ENCODE data around the gene DIP2C.
"Not testable (repeated sequence)": the region's sequence is repeated elsewhere in the genome, so short reads cannot be mapped to it uniquely, and the experiment has no call there.

The DIP2C gene

DNA sequence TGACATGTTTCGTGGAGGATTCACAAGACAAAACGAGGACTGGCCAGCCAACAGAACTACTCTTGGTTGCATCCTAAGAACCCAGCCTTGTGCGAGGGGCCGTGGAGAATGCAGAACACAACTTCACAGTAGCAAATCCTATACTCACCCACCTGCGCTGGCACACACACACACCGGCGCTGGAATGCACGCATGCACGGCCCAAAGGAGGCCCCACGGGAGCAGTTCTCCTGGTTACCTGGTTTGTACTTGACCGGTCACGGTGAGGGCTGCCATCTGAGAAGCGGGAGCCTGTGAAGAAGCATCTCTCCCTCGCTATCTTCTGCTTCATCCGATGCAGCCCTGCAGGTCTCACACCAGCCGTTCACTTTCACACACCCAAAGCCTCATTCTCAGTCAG lies 416.4 kb downstream of the DIP2C start:
- peaks cover 30% of the 10 kb centered on the region for H3K36me3 ChIP-seq (ENCODE audit: insufficient read depth, low read length)
- H3K9me3 ChIP-seq (ENCODE audit: low read length): no peaks in the 10 kb centered on the region
- no peak overlapping the region for H2AFZ ChIP-seq (ENCODE audit: low read depth, low read length)
- H3K27me3 ChIP-seq (ENCODE audit: insufficient read depth, low read length): no peaks in the 10 kb centered on the region
- H3K4me1 ChIP-seq (ENCODE audit: insufficient read depth, low read length): peaks cover 10% of the 10 kb centered on the region
- no peak overlapping the region for H3K4me3 ChIP-seq (ENCODE audit: low read length)

DNA sequence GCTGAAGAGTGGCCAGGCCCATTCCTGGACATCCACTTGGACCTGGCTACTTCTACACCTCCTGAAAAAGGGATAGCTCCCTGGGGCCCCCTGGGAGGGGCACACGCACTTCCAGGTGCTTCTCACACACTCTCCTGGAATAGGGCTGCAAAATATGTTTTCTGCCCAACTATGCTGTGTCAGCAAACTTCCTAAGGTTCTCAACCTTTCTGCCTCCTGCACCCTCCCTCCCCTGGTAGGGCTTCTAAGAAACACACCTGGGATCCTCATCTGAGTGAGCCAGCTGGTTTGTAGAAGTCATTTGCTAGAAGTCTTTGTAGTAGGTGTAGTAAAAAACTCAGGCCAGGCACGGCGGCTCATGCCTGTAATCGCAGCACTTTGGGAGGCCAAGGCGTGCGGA lies 417.7 kb downstream of the DIP2C start:
- peaks cover 18% of the 10 kb centered on the region for H3K36me3 ChIP-seq (ENCODE audit: insufficient read depth, low read length)
- H3K4me3 ChIP-seq (ENCODE audit: low read length): no peak overlapping the region
- H2AFZ ChIP-seq (ENCODE audit: low read depth, low read length): no peak overlapping the region
- H3K4me1 ChIP-seq (ENCODE audit: insufficient read depth, low read length): peaks cover 10% of the 10 kb centered on the region
- H3K27me3 ChIP-seq (ENCODE audit: insufficient read depth, low read length): no peaks in the 10 kb centered on the region
- H3K9me3 ChIP-seq (ENCODE audit: low read length): no peaks in the 10 kb centered on the region

DNA sequence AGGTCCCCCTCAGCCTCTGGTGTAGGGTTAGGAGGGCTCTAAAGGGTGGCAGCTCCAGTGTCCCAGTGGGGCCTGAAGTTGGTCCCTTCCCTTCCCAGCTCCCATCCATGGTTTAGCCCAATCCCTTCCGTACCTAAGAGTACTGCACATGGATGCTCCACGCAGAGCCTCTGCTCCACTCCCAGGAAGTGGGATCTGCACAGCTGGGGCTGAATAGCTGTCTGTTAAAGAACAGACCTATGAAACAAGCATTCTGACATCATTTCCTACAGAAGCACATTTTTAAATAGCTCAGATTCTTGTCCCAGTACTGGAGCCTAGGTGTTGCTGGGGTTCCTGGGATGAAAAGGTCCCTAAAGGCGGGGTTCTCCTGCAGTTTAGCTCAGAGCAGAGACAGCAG lies 418.3 kb downstream of the DIP2C start:
- no peak overlapping the region for H2AFZ ChIP-seq (ENCODE audit: low read depth, low read length)
- peaks cover 18% of the 10 kb centered on the region for H3K36me3 ChIP-seq (ENCODE audit: insufficient read depth, low read length)
- no peak overlapping the region for H3K4me3 ChIP-seq (ENCODE audit: low read length)
- peaks cover 10% of the 10 kb centered on the region for H3K4me1 ChIP-seq (ENCODE audit: insufficient read depth, low read length)
- H3K9me3 ChIP-seq (ENCODE audit: low read length): no peaks in the 10 kb centered on the region
- H3K27me3 ChIP-seq (ENCODE audit: insufficient read depth, low read length): no peaks in the 10 kb centered on the region

DNA sequence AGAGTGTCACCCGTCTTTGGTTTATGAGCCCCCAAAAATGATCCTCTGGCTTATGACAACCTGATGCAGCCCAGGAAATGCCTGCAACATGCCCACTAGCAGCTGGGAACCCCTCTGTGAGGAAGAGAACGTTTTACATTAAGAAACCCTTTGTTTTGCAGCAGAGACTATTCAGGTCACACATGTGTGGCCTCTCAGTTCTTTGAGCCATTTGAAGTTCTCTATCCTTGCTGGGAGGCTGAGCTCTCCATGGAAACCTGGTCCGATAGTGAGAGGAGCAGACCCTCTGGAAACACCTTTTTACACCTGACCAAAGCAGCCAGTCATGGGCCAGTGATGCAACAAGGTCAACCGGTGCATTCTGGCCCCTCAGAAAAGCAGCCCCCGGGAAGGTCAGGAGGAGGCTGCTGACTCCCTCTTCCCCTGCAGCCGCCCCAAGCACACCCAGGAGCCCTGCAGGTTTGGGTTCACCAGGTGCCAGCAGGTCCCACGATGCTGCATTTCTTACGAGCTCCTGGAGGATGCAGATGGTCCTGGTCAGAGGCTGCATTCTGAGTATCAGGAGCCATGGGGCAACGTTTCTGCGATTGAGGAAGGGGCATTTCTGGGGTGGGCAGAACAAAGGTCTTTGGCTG lies 419.9 kb downstream of the DIP2C start:
- H3K36me3 ChIP-seq (ENCODE audit: insufficient read depth, low read length): peaks cover 6% of the 10 kb centered on the region
- H3K9me3 ChIP-seq (ENCODE audit: low read length): no peaks in the 10 kb centered on the region
- H2AFZ ChIP-seq (ENCODE audit: low read depth, low read length): no peak overlapping the region
- H3K27me3 ChIP-seq (ENCODE audit: insufficient read depth, low read length): no peaks in the 10 kb centered on the region
- peaks cover 10% of the 10 kb centered on the region for H3K4me1 ChIP-seq (ENCODE audit: insufficient read depth, low read length)
- no peak overlapping the region for H3K4me3 ChIP-seq (ENCODE audit: low read length)

DNA sequence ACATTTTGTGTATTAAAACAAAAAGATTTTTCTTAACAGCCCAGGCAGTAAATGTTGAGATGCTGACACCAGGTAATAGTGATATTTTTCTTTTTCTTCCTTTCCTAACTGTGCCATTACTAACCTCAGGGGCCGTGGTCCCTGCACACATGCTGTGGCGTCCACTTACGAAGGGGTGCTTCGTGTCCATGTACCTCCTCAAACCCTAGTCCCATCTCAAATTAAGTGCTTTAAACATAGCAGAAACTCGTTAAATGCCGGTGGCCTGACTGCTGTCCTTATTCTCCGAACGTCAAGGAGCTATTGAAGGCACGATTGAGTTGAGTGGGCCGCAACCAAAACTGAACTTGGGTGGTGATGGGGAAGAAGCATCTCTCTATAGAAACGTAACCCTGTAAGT lies 421.8 kb downstream of the DIP2C start:
- no peaks in the 10 kb centered on the region for H3K27me3 ChIP-seq (ENCODE audit: insufficient read depth, low read length)
- H3K9me3 ChIP-seq (ENCODE audit: low read length): no peaks in the 10 kb centered on the region
- no peak overlapping the region for H2AFZ ChIP-seq (ENCODE audit: low read depth, low read length)
- H3K36me3 ChIP-seq (ENCODE audit: insufficient read depth, low read length): peaks cover under 1% of the 10 kb centered on the region
- H3K4me3 ChIP-seq (ENCODE audit: low read length): no peak overlapping the region
- H3K4me1 ChIP-seq (ENCODE audit: insufficient read depth, low read length): peaks cover 10% of the 10 kb centered on the region

DNA sequence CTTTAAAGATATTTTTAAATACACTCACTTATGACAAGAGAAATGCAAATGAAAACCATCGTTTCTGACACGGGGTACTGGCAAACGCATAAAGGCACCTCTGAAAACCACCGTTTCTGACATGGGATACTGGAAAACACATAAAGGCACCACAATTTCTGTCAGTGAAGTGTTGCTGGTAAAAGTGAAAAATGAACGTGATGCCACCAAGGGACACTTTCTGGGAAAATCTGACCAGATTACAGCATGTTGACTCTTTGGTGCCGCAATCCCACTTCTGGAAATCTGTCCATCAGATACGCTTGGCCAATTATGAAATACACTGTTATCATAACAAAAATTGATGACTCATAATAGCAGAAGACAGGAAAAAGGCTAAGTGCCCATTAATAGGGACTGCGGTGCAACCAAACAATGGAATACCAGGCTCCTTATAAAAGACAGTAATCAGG lies 422.5 kb downstream of the DIP2C start:
- H3K27me3 ChIP-seq (ENCODE audit: insufficient read depth, low read length): no peaks in the 10 kb centered on the region
- no peak overlapping the region for H2AFZ ChIP-seq (ENCODE audit: low read depth, low read length)
- H3K9me3 ChIP-seq (ENCODE audit: low read length): no peaks in the 10 kb centered on the region
- no peaks in the 10 kb centered on the region for H3K36me3 ChIP-seq (ENCODE audit: insufficient read depth, low read length)
- H3K4me3 ChIP-seq (ENCODE audit: low read length): no peak overlapping the region
- peaks cover 10% of the 10 kb centered on the region for H3K4me1 ChIP-seq (ENCODE audit: insufficient read depth, low read length)

DNA sequence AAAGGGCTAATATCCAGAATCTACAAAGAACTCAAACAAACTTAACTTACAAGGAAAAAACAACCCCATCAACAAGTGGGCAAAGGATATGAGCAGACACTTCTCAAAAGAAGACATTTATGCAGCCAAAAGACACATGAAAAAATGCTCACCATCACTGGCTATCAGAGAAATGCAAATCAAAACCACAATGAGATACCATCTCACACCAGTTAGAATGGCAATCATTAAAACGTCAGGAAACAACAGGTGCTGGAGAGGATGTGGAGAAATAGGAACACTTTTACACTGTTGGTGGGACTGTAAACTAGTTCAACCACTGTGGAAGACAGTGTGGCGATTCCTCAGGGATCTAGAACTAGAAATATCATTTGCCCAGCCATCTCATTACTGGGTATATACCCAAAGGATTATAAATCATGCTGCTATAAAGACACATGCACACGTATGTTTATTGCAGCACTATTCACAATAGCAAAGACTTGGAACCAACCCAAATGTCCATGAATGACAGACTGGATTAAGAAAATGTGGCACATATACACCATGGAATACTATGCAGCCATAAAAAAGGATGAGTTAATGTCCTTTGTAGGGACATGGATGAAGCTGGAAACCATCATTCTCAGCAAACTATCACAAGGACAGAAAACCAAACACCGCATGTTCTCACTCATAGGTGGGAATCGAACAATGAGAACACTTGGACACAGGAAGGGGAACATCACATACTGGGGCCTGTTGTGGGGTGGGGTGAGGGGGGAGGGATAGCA lies 423.5 kb downstream of the DIP2C start:
- H3K36me3 ChIP-seq (ENCODE audit: insufficient read depth, low read length); H3K4me3 ChIP-seq (ENCODE audit: low read length); H2AFZ ChIP-seq (ENCODE audit: low read depth, low read length); H3K27me3 ChIP-seq (ENCODE audit: insufficient read depth, low read length); H3K9me3 ChIP-seq (ENCODE audit: low read length); H3K4me1 ChIP-seq (ENCODE audit: insufficient read depth, low read length): not testable (repeated sequence)

DNA sequence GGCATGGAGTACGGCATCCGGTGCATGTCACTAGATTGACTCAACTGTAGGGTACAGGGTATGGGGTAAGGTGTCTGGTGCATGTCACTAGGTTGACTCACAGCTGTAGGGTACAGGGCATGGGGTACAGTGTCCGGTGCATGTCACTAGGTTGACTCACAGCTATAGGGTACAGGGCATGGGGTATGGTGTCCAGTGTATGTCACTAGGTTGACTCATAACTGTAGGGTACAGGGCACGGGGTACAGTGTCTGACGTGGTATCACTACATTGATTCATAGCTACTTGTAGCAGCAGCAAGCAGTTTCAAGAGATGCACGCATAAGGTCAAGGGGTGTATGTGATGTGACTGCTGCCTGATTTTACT lies 424.4 kb downstream of the DIP2C start:
- not testable (repeated sequence) for H3K27me3 ChIP-seq (ENCODE audit: insufficient read depth, low read length); H3K4me1 ChIP-seq (ENCODE audit: insufficient read depth, low read length)

DNA sequence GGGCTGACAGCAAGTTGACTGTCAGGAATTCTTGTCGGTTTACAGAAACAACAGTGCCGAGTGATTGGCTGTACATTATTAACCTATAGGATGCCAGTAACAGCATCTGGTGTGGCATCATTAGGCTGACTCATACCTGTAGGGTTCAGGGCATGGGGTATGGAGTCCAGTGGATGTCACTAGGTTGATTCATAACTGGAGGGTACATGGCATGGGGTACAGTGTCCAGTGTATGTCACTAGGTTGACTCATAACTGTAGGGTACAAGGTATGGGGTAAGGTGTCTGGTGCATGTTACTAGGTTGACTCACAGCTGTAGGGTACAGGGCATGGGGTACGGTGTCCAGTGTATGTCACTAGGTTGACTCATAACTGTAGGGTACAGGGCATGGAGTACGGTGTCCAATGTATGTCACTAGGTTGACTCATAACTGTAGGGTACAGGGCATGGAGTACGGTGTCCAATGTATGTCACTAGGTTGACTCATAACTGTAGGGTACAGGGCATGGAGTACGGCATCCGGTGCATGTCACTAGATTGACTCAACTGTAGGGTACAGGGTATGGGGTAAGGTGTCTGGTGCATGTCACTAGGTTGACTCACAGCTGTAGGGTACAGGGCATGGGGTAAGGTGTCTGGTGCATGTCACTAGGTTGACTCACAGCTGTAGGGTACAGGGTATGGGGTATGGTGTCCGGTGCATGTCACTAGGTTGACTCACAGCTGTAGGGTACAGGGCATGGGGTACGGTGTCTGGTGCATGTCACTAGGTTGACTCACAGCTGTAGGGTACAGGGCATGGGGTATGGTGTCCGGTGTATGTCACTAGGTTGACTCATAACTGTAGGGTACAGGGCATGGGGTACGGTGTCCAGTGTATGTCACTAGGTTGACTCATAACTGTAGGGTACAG lies 425.1 kb downstream of the DIP2C start:
- H2AFZ ChIP-seq (ENCODE audit: low read depth, low read length); H3K27me3 ChIP-seq (ENCODE audit: insufficient read depth, low read length); H3K4me3 ChIP-seq (ENCODE audit: low read length); H3K4me1 ChIP-seq (ENCODE audit: insufficient read depth, low read length); H3K36me3 ChIP-seq (ENCODE audit: insufficient read depth, low read length); H3K9me3 ChIP-seq (ENCODE audit: low read length): not testable (repeated sequence)

More for the DNA sequence above, 424.4 kb downstream of the DIP2C start:
- H3K9me3 ChIP-seq (ENCODE audit: low read length); H3K4me3 ChIP-seq (ENCODE audit: low read length); H3K36me3 ChIP-seq (ENCODE audit: insufficient read depth, low read length); H2AFZ ChIP-seq (ENCODE audit: low read depth, low read length): not testable (repeated sequence)

DNA sequence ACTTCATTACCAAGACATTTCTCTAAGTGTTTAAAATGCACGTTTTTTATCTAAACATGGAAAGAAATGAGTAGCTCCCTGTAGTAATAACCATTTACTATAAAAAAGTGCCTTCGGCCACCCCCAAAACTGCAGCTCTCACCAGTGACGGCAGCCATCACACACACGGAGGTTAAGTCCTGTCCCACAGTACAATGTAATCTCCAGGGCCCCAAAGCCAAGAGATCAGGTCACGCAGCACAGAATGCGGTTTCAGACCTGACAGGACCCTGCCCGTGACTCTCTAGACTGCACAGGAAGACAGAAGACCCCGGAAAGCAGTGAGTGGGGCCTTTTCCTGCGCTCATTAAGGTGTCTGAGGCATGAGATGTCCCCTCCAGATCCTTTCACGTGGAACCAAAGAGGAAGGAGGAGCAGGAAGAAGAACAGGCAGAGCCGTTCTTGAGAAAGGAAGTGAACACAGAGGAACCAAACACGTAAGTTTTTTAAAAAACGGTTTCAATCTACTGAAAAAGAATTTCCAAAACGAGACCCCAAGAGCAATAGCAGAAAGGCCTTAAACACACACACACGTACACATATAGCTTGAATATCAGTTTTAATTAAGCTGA lies 428.5 kb downstream of the DIP2C start:
- H3K27me3 ChIP-seq (ENCODE audit: insufficient read depth, low read length): no peaks in the 10 kb centered on the region
- no peaks in the 10 kb centered on the region for H3K9me3 ChIP-seq (ENCODE audit: low read length)
- no peaks in the 10 kb centered on the region for H3K4me1 ChIP-seq (ENCODE audit: insufficient read depth, low read length)
- H3K36me3 ChIP-seq (ENCODE audit: insufficient read depth, low read length): peaks cover 10% of the 10 kb centered on the region
- no peak overlapping the region for H3K4me3 ChIP-seq (ENCODE audit: low read length)
- H2AFZ ChIP-seq (ENCODE audit: low read depth, low read length): no peak overlapping the region

DNA sequence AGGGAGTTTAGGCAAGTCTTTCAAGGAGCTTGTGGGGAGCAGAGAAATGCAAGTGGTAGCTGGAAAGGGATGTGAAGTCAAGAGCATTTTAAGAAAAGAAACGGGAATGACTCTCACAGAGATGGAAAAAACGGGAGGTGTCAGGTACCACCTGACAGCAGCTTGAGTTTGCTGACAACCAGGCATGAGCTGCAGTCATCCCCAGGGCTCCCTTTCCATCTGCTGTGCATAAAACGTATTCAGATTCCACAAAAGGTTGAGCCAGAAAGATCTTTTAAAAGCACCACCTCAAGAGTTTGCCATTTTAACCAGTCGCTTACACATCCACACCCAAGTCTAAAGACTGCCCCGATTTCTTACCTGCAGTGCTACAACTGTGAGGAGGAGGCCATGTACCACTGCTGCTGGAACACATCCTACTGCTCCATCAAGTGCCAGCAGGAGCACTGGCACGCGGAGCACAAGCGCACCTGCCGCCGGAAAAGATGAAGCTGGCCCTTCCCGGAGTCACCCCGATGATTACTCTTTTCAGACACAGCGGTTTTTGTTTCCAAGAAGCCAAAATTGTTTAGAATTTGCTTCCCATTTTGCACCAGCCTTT lies 437.4 kb downstream of the DIP2C start:
- peaks cover 75% of the 10 kb centered on the region for H3K36me3 ChIP-seq (ENCODE audit: insufficient read depth, low read length)
- no peak overlapping the region for H3K4me3 ChIP-seq (ENCODE audit: low read length)
- no peaks in the 10 kb centered on the region for H3K9me3 ChIP-seq (ENCODE audit: low read length)
- no peak overlapping the region for H2AFZ ChIP-seq (ENCODE audit: low read depth, low read length)
- H3K4me1 ChIP-seq (ENCODE audit: insufficient read depth, low read length): no peaks in the 10 kb centered on the region
- no peaks in the 10 kb centered on the region for H3K27me3 ChIP-seq (ENCODE audit: insufficient read depth, low read length)

DNA sequence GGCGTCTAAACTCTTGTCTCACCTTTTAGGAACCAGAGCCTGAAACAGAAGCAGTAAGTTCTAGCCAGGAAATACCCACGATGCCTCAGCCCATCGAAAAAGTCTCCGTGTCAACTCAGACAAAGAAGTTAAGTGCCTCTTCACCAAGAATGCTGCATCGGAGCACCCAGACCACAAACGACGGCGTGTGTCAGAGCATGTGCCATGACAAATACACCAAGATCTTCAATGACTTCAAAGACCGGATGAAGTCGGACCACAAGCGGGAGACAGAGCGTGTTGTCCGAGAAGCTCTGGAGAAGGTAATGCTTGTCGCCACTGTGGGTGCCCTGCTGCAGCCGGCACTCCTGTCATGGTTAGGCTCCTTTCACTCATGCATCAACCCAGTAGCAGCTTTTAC lies 441.2 kb downstream of the DIP2C start:
- Histone ChIP-seq H3K36me3 (ENCODE audit: insufficient read depth, low read length) (peaks cover 82% of the 10 kb centered on the region), H3K4me1 (ENCODE audit: insufficient read depth, low read length) (no peaks in the 10 kb centered on the region), H3K4me3 (ENCODE audit: low read length) (no peak overlapping the region), H3K27me3 (ENCODE audit: insufficient read depth, low read length) (no peaks in the 10 kb centered on the region), H2AFZ (ENCODE audit: low read depth, low read length) (no peak overlapping the region), H3K9me3 (ENCODE audit: low read length) (no peaks in the 10 kb centered on the region)
